Measurements from ENCODE around the gene THEMIS.
"Not testable (repeated sequence)": the region's sequence is repeated elsewhere in the genome, so short reads cannot be mapped to it uniquely, and the experiment has no call there.

Gene THEMIS

GRCh38 chr6:127912914-127913313 lies 12.1 kb upstream of the THEMIS start:
- DNase-seq, result no peak

GRCh38 chr6:127907960-127908640 lies 7.2 kb upstream of the THEMIS start:
- no peak for DNase-seq

DNA sequence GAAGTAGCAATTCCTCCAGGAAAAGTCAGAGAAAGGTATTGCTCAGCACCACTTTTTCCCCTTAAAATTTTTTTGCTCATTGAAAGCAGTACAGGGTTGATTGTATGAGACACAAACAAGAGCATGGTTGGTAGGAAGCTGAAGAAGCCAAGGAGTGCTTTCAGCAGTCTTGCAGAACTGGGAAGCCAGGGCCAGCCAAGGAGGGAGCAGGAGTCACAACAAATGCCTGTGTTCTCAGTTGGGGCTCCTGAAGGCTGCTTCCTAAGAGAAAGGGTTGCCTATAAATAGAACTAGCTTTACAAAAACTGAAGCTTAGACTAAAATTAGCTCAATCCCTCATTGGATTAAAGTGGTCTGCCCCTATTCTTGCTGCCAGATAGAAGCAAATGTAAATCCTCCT lies 3.3 kb upstream of the THEMIS start:
- no peak for DNase-seq

DNA sequence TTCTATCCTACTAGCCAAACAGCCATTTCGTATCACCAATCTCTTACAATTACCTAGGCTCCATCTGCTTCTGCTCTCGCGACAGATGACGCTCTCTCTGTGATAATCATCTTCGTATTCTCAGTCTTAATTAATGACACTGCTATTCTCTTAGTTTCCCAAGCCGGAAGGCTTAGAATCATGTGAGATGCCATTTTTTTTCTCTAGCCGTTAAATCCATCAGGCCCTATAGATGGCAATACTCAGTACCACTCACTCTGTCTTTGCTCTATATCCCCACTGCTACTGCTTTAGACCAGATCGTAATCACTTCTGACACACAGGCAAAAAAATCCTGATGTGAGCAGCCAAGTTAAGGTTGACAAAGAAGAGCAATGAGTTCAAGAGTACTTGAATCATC lies 2.1 kb upstream of the THEMIS start:
- DNase-seq, result no peak

- no peak for DNase-seq
Measured at GRCh38 chr6:127897484-127897883, 3.4 kb downstream of the THEMIS start.

DNA sequence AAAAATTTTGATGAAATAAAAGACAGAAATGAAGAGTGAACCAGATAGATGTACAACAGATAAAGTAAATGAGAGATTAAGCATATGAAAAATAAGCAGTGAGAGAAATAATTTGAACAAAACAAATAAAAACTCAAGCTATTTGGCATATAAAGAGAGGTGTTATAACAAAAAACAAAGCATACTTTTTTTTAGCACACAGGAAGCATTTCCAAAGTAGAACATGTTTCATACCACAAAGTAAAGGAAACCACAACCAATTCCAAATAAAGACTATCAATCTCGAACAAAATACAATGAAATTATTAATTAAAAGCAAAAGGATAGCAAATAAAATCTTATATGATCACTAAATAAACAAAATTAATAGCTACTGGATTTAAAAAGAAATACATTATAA lies 6.8 kb downstream of the THEMIS start:
- DNase-seq, result no peak

DNA sequence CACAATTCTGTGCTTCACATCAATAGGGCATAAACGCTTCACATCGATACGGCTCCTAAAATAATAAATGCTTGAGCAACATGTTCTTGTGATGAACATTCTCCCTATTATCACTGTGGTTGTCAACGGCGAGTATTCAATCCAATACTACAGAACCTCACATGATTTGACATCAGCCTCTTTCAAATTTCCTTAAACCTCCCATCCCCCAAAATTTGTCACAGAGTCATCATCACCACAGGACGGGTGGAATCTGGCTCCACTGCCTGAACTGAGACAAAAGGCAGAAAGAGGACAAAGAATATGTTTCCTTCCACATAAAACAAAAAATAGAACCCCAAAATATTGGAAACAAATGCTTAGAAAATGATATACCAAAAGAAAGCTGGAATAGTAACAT lies 7.3 kb downstream of the THEMIS start:
- no peak for DNase-seq

GRCh38 chr6:127891731-127892326 lies 9.0 kb downstream of the THEMIS start:
- no peak for DNase-seq

DNA sequence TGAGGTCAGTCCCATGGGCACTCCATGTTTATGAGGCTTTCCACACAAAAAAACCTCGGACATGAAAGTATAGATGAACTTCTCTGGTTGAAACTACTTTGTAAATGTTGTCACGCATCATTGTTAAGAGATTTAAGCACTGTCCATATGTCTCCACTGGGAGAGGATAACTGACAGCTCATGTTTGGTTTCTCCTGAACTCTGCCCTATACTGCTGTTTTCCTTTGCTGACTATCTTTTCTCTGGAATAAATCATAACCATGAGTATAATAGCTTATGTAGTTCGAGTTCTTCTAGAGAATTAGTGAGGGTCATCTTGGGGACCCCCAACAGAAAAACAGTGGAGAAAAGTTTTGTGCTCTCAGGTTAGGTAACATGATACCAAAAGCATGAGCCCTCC lies 14.3 kb downstream of the THEMIS start:
- DNase-seq, result no peak

- DNase-seq, result no peak
Measured at GRCh38 chr6:127884134-127884533, 16.7 kb downstream of the THEMIS start.

GRCh38 chr6:127881949-127882348 lies 18.9 kb downstream of the THEMIS start:
- not testable (repeated sequence) for DNase-seq

DNA sequence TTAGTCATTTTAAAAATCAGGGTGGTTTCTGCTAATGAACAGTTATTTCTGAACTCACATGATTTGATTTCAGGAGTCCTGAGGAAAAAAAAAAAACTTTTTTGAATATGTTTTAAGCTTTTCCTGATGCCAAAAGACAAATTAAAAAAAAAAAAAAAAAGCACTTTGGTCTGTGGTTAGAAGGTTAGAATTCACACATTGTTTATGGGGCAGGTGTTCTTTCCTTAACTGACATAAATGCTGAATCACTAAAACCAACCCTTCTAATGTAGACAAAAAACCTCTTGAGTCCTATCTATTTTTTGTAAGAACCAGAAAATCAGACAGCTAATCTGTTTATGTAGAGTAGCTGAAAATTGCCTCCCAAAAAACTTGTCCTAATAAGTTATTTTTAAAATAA lies 20.4 kb downstream of the THEMIS start:
- no peak for DNase-seq

DNA sequence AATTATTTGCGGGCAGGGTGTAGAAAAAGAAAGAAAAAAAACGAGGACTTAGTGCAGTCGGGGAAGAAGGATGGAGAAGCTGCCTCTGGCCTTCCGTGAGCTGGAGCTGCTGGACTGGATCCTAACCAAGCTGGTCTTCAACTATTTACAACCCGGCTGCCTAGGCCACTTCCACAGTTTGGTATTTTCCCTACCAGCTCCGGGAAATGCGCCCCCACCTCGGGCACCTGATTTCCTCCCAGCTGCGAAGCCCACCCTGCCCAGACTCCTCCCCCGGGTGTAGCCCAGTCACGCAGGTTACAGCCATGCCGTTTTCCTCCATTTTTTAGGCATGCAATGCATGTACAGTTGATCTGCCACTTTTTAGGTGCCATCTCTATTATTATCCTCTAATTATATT lies 21.2 kb downstream of the THEMIS start:
- no peak for DNase-seq

- DNase-seq, result no peak
Measured at GRCh38 chr6:127878115-127878514, 22.7 kb downstream of the THEMIS start.

DNA sequence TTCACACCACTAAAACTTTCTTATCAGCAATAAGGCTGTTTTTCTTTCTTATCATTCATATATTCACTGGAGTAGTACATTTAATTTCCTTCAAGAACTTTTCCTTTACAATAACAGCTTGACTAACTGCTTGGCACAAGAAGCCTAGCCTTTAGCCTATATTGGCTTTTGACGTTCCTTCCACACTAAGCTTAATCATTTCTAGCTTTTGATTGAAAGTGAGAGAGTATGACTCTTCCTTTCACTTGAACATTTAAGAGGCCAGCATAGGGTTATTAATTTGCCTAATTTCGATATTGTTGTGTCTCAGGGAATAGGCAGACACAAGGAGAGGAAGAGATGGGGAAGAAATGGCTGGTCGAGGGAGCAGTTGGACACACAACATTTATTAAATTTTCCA lies 23.6 kb downstream of the THEMIS start:
- no peak for DNase-seq

- DNase-seq, result no peak
Measured at GRCh38 chr6:127869772-127870404, 31.0 kb downstream of the THEMIS start.

DNA sequence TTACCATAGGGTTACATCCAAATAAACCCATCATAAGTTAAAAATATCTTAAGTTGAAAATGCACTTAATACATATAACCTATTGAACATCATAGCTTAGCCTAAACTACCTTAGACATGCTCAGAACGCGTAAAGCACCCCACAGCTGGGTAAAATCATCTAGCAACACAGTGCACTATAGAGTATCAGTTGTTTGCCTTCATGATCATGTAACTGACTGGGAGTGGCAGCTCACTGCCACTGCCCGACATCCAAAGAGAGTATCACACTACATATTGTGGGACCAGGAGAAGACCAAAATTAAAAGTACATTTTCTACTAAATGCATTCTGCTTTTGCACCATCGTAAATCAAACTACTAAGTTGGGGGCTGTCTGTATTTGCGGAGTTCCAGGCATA lies 31.7 kb downstream of the THEMIS start:
- DNase-seq, result no peak

GRCh38 chr6:127868338-127868737 lies 32.5 kb downstream of the THEMIS start:
- DNase-seq, result no peak

DNA sequence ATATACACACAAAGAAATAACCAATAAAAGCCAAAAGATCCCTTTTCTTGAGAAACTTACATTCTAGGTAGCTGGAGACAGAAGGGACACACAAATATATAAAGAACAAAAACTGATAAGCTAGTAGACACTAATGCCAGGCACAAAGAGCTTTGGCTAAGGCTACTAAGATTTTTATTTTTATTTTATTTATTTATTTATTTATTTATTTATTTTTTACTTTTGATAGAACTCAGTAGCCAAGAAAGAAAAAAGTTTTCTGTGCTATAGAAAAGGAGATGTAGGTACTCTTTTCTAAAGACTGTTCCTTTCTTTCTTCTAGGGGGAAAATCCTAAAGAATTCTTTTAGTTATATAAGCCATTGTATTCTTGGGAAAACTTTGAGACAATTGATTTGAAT lies 34.1 kb downstream of the THEMIS start:
- no peak for DNase-seq

- DNase-seq, result no peak
Measured at GRCh38 chr6:127865108-127865507, 35.8 kb downstream of the THEMIS start.

DNA sequence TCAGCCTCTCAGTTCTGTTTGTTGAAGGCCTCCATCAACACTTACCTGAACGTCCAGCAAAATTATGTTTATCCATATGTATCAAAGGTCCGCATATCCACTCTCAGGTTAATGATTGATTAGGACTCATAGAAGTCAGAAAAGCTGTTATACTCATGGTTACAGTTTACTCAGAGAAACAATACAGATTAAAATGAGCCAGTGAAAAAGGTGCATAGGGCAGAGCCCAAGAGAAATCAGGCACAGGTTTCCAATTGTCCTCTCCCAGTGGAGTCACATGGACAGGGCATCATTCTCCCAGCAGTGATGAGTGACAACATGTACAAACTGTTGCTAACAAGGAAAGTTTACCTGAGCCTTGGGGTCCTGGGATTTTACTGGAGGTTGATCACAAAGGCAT lies 36.2 kb downstream of the THEMIS start:
- no peak for DNase-seq

DNA sequence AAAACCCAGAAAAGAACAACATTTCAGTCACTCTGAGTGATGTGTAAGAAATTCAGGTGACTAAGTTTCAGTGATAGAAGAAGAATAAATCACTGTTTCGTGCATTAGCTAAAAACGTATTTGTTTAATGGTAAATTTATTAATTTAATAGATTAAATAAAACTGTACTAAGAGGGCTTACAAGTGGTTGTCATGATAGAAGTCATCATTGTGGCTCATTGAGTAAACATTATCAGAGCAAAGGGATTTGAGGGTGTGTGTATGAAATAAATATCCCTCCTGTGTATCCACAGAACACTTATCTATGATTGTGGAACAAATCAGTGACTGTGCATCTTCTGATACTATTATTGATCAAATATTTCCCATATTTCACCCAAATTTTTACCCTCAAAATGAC lies 40.1 kb downstream of the THEMIS start:
- DNase-seq, result no peak

- DNase-seq, result no peak
Measured at GRCh38 chr6:127859956-127860355, 40.9 kb downstream of the THEMIS start.

GRCh38 chr6:127858727-127859391 lies 42.0 kb downstream of the THEMIS start:
- no peak for DNase-seq
